Effector memory CD4-positive, alpha-beta T cell (primary cell): ENCODE results near the gene VWA8.
"Not testable (repeated sequence)": the region's sequence is repeated elsewhere in the genome, so short reads cannot be mapped to it uniquely, and the experiment has no call there.

Experiments used
- DNase-seq, 3 donors: peaks; one replicate each; pipeline ENCODE4 v3.0.0-alpha.2; 2020
- H3K27ac ChIP-seq: 2 replicates; pipeline ENCODE4 v1.7.0; 2013; ENCODE audit warnings: mild to moderate bottlenecking, low read length, moderate library complexity; ENCODE audit not compliant: insufficient read depth, poor library complexity, severe bottlenecking
- H3K27me3 ChIP-seq: replicated peaks from 2 replicates; pipeline ENCODE4 v1.7.0; 2013; ENCODE audit warnings: mild to moderate bottlenecking, low read length; ENCODE audit not compliant: insufficient read depth, control insufficient read depth, poor library complexity, severe bottlenecking
- H3K36me3 ChIP-seq: 2 replicates; pipeline ENCODE4 v1.7.0; 2013; ENCODE audit warnings: mild to moderate bottlenecking, low read length, moderate library complexity; ENCODE audit not compliant: control insufficient read depth, insufficient read depth
- H3K4me1 ChIP-seq: 2 replicates; pipeline ENCODE4 v1.7.0; 2013; ENCODE audit warnings: low read length, mild to moderate bottlenecking; ENCODE audit not compliant: control insufficient read depth, insufficient read depth, poor library complexity, severe bottlenecking
- H3K4me3 ChIP-seq: 2 replicates; pipeline ENCODE4 v1.7.0; 2013; ENCODE audit warnings: low read length, low read depth, mild to moderate bottlenecking; ENCODE audit not compliant: insufficient read depth, poor library complexity, severe bottlenecking
- H3K9me3 ChIP-seq: 2 replicates; pipeline ENCODE4 v1.7.0; 2013; ENCODE audit warnings: mild to moderate bottlenecking, low read length, moderate library complexity; ENCODE audit not compliant: control insufficient read depth

The VWA8 gene

DNA sequence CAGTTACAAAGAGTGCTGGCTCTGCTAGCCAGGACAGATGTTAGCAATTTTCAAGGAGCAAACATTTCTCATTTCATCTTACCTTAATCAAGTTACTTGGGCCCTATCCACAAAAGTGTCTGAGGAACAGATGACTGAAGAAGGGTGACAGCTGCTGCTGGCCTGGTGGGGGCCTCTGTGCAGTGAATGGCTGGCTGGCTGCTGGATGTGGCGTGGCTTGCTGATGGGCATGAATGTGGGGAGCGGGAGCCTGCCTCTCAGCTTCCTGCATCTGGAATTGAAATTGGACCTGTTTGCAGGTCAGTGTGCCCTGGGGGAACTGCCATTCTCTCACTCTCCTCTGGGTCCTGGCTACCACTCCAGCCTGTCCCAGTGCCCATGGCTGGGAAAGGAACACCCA is 408.9 kb downstream of the VWA8 start:
- Histone ChIP-seq H3K4me1 (no peaks in the 10 kb centered on the region), H3K27ac (no peak overlapping the region), H3K36me3 (no peaks in the 10 kb centered on the region), H3K4me3 (no peak overlapping the region), H3K9me3 (no peaks in the 10 kb centered on the region), H3K27me3 (no peaks in the 10 kb centered on the region)
- no peak for DNase-seq

GRCh38 chr13:41550276-41550675 is 410.6 kb downstream of the VWA8 start:
- Histone ChIP-seq H3K27ac (no peak overlapping the region), H3K4me3 (no peak overlapping the region), H3K27me3 (no peaks in the 10 kb centered on the region), H3K36me3 (no peaks in the 10 kb centered on the region), H3K4me1 (no peaks in the 10 kb centered on the region), H3K9me3 (no peaks in the 10 kb centered on the region)
- no peak for DNase-seq

DNA sequence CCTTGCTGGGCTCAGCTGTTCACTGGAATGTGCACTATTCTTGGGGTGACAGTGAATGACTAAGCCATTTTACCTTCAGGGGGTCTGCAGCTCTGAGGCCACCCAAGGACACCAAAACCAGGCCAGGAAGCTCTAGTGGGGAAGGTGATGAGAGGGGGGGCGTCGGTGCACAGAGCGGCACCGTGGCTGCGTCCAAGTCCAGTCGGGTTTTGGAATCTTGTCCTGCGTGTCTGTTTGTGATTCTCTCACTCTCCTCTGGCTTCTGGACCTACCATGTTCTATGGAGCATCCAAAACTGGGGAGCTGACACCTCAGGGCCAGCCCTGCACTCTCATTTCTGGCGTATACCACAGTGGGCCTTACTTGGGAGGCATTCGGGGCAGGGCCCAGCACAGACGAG is 411.4 kb downstream of the VWA8 start:
- Histone ChIP-seq H3K27me3 (no peaks in the 10 kb centered on the region), H3K4me1 (no peaks in the 10 kb centered on the region), H3K27ac (no peak overlapping the region), H3K9me3 (no peaks in the 10 kb centered on the region), H3K4me3 (no peak overlapping the region), H3K36me3 (no peaks in the 10 kb centered on the region)
- no peak for DNase-seq

DNA sequence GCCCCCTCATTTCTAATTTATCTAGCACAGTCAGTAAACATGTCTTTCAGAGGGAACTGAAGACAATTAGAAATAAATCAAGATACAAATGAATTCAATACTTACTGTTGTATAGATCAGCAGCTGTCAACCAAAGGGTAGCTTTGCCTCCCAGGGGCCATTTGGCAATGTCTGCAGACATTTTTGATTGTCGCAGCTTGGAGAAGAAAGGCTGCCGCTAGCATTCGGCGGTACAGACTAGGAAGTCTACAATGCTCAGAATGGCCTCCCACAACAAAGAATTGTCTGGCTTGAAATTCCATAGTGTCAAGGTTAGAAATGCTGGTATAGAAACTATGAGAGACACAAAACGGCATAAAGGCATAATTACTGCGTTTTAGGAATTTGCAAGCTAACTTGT is 412.0 kb downstream of the VWA8 start:
- no peak overlapping the region for H3K4me3 ChIP-seq
- no peaks in the 10 kb centered on the region for H3K4me1 ChIP-seq
- no peaks in the 10 kb centered on the region for H3K36me3 ChIP-seq
- no peak for DNase-seq
- no peaks in the 10 kb centered on the region for H3K27me3 ChIP-seq
- no peaks in the 10 kb centered on the region for H3K9me3 ChIP-seq
- H3K27ac ChIP-seq = no peak overlapping the region

DNA sequence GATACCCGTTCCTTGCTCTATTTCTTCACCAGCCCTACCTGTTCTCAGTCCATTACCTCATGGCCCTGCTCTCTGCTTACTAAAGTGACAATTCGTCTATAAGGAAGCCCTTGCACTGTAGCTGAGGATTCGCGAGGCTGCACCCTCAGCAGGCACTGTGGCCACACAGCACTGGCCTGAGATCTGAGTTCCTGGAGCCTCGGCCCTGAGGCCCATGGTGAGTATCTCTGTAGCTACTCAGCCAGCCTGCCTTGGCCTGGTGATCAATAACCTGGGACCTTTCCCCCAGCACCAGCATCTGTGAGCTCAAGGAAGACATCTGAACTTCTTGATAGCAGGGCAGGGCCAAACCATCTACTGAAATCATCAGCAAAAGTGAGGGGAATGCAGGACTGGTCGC is 412.9 kb downstream of the VWA8 start:
- H3K9me3 ChIP-seq = no peaks in the 10 kb centered on the region
- H3K27me3 ChIP-seq = no peaks in the 10 kb centered on the region
- no peak for DNase-seq
- no peaks in the 10 kb centered on the region for H3K4me1 ChIP-seq
- no peaks in the 10 kb centered on the region for H3K36me3 ChIP-seq
- no peak overlapping the region for H3K27ac ChIP-seq
- no peak overlapping the region for H3K4me3 ChIP-seq

DNA sequence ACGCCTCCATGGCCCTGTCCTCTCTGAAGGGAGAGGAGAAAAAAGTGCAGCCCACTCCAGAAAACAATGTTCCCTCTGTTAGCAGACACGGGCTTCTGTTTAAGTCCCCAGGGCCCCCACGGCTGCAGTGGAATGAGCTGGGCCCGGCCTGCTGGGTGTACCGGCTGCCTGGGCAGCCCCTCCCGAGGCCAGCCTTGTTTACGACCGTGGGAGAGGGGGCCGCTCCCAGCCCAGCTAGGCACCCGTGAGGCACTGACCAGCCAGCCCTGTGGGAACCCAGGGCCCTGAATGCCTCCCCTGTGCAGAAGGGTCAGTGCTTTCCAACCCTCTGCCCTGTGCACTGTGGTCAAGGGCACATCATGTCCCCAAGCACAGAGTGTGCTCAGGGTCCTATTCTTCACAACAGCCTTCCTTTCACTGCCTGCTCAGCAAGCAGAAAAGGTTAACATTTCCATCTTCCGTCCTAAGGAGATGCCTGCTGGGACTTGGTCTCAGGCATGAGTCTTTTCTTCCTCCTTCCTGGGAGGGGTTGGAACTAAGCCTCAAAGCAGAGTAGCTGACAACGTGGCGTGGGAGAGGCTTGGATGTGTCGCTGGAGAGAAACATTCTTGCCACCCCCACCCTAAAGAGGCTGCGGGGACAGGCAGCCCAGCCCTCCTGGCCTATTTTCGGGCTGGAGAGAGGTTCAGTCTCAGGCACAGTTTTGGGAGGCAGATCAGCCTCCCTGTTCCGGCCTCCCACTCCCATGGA is 413.5 kb downstream of the VWA8 start:
- no peak for DNase-seq

DNA sequence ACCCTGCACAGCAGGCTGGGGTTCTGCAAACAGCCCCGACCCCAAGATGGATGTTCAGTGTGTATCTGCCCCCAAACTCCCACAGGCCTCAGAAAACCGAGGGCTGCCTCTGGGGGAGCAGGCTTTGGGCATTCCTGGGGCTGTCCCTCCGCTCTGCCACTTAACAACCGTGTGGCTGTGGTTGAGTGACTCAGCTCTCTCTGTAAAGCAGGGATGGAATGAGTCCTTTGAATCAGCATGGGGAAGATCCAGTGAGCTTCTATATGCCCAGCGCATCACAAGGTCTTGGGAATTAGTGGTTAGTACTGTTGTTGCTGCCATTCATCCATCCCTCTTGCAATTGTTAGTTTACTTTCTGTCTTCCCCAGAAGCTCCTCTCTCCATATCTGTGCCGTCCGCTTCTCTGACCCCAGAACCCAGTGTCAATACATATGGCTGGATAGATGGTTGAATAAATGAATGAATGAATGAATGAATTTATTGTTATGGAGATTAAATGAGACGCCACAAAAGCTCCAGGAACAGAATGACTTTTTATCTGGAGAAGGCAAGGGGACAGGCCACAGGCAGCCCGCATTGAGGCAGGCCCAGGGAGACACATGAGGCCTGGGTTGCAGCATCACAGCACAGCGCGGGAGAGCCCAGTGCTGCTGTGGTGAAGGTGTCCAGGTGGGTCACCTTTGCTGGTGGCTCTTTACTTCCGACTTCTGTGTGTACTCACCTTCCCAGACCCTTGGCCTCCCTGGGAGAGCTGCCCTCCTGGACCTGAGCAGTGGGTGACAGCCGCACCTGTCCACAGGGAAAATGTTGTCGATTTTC is 414.3 kb downstream of the VWA8 start:
- no peak for DNase-seq
- Histone ChIP-seq H3K27ac (no peak overlapping the region), H3K9me3 (no peaks in the 10 kb centered on the region), H3K4me3 (no peak overlapping the region), H3K27me3 (no peaks in the 10 kb centered on the region), H3K4me1 (no peaks in the 10 kb centered on the region), H3K36me3 (no peaks in the 10 kb centered on the region)

More for the DNA sequence above, 413.5 kb downstream of the VWA8 start:
- H3K4me3 ChIP-seq = no peak overlapping the region
- no peak overlapping the region for H3K27ac ChIP-seq
- H3K36me3 ChIP-seq = no peaks in the 10 kb centered on the region
- H3K9me3 ChIP-seq = no peaks in the 10 kb centered on the region
- no peaks in the 10 kb centered on the region for H3K4me1 ChIP-seq
- no peaks in the 10 kb centered on the region for H3K27me3 ChIP-seq

GRCh38 chr13:41545432-41545707 is 415.5 kb downstream of the VWA8 start:
- Histone ChIP-seq H3K9me3 (no peaks in the 10 kb centered on the region), H3K27ac (no peak overlapping the region), H3K4me3 (no peak overlapping the region), H3K27me3 (no peaks in the 10 kb centered on the region), H3K4me1 (no peaks in the 10 kb centered on the region), H3K36me3 (no peaks in the 10 kb centered on the region)
- DNase-seq = no peak

- Histone ChIP-seq H3K27me3 (no peaks in the 10 kb centered on the region), H3K4me3 (no peak overlapping the region), H3K4me1 (no peaks in the 10 kb centered on the region), H3K27ac (no peak overlapping the region), H3K9me3 (no peaks in the 10 kb centered on the region), H3K36me3 (no peaks in the 10 kb centered on the region)
- DNase-seq = no peak
Observed at GRCh38 chr13:41543664-41544300, 417.1 kb downstream of the VWA8 start.

GRCh38 chr13:41542799-41543198 is 418.1 kb downstream of the VWA8 start:
- H3K4me3 ChIP-seq, H3K9me3 ChIP-seq, H3K27ac ChIP-seq, H3K4me1 ChIP-seq, H3K27me3 ChIP-seq, DNase-seq, H3K36me3 ChIP-seq: not testable (repeated sequence)
